ENCODE measurements around the gene TAPBPL.
"Not testable (repeated sequence)": the region's sequence is repeated elsewhere in the genome, so short reads cannot be mapped to it uniquely, and the experiment has no call there.

Gene TAPBPL

DNA sequence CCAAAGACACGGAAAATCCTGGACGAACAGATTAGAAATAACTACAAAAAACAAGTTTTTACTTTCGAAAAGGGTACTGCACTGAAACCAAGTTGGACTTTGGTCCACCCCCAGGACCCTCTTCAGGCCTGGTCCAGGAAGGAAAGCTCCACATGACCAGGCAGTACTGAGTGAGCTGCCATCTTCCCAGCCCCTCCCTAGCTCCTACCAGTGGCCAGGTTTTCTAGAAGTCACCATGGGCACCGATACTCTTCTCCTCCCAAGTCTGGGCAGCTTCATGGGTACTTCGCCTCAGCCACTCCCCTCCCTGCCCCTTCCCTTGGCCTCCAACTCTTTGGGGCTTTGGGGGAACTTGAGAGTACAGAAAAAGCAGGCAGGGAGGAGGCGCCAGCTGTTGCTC lies 12.0 kb downstream of the TAPBPL start:
- no peak for DNase-seq

DNA sequence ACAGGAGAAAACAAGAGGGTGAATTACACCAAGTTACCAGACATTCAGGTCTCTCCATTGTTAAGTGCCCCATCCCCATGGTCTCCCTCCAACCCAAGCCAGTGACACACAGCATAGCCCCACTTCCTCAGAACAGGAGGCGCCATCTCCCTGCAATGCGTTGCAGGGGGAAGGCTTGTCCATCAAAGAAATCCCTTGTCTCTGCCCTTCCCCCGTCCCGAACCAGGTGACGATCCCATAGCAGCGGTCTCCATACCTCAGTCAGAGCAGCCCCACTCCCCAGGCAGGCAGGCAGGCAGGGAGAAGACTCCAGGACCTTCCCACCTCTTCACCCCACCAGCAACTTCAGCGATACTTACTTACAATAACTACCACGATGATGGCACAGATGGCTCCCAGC lies 12.7 kb downstream of the TAPBPL start:
- DNase-seq: no peak

DNA sequence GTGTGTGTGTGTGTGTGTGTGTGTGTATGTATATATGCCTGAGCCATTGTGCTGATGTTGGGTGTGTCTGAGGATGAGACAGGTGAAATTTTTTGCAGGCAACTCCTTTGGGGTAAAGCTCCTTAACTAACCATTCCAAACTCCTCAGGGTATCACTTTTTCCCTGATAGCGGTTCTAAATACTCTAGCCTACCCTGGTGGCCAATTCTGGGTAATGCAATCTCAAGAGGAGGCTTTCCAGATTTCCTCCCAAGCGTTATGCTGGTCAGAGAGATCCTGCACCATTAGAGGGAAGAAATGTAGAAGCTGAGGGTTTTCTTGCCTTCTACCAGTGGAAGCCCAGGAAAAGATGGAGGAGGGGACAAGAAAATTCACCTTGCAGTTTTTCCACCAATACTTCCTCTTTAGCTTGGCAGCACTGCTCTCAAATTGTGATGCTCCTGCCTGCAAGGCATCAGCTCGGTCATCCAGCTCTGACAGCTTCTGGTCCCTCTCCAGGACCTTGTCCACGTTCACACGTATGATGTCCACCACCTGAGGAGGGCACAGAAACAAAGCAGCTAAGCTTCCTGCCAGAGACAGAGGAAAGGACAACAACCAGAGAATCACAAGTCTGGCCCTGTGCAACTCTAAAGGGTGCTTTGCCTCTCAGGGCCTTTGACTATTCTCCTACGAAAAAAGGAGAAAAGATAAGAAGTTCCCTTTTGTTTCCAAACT lies 13.8 kb downstream of the TAPBPL start:
- peak; percentile 74 for DNase-seq

DNA sequence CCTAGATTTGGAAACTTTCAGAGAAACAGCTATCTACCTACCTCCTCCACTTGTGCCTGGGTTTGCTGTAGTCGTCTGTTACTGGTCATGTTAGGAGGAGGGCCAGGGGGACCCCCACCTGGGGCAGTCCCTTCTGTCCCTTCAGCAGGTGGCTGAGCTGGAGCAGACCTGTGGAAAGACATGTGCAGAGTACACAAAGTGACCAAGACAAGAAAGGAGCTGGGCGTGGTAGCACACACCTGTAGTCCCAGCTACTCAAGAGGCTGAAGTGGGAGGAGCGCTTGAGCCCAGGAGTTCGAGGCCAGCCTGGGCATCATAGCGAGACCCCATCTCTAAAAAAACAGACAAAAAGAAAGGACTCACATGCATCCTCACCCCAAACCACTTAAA lies 14.3 kb downstream of the TAPBPL start:
- DNase-seq: no peak

DNA sequence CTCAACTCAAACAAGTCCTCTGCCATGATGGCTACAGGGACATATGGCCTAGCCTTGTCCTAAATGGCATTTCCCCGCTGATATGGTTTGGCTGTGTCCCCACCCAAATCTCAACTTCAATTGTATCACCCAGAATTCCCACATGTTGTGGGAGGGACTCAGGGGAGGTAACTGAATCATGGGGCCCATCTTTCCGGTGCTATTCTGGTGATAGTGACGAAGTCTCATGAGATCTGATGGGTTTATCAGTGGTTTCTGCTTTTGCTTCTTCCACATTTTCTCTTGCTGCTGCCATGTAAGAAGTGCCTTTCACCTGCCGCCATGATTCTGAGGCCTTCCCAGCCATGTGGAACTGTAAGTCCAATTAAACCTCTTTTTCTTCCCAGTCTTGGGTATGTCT lies 14.9 kb downstream of the TAPBPL start:
- not testable (repeated sequence) for DNase-seq

DNA sequence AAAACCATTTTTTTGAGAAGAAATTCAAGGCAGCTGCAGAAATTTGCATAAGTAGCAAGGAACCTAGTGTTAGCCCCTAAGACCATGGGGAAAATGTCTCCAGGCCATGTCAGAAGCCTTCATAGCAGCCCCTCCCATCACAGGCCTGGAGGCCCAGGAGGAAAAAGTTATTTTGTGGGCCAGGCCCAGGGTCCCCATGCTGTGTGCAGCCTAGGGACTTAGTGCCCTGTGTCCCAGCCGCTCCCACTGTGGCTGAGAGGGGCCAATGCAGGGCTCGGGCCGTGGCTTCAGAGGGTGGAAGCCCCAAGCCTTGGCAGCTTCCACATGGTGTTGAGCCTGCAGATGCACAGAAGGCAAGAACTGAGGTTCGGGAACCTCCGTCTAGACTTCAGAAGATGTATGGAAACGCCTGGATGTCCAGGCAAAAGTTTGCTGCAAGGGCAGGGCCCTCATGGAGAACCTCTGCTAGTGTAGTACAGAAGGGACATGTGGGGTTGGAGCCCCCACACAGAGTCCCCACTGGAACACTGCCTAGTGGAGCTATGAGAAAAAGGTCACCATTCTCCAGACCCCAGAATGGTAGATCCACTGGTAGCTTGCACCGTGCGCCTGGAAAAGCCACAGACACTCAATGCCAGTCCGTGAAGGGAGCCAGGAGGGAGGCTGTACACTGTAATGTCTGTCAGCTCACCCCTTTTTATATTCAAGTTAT lies 15.9 kb downstream of the TAPBPL start:
- not testable (repeated sequence) for DNase-seq

DNA sequence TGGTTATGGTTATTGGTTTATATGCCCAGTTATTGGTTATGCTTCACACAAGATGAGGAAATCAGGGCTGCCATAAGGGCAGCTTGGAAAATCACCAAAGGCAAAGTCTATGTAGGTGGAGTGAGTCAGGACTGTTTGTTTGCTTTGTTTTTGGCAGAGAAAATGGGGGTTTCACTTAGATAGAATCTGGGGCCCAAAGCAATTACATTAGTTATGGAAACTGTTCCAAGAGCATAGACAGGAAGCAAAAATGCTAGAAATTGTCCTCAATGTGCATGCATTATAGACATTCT lies 16.4 kb downstream of the TAPBPL start:
- no peak for DNase-seq

DNA sequence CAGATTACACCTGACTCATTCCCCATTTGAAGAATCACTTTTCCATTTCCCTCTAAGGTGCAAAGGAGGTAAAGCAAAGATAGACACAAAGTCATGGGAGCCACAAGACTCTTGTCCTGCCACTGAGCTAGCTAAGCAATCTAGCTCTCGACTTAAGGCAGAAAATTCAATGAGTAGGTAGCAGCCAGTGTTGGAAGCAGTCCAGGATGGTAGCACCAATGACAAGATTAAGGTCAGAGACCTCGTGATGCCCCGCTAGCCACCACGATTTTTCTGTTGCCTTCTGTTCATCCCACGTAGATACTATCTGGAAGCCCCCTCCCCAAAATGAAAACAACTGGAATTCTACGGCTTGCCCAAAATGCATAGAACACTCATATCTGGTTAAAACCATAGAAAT lies 17.2 kb downstream of the TAPBPL start:
- DNase-seq: no peak

DNA sequence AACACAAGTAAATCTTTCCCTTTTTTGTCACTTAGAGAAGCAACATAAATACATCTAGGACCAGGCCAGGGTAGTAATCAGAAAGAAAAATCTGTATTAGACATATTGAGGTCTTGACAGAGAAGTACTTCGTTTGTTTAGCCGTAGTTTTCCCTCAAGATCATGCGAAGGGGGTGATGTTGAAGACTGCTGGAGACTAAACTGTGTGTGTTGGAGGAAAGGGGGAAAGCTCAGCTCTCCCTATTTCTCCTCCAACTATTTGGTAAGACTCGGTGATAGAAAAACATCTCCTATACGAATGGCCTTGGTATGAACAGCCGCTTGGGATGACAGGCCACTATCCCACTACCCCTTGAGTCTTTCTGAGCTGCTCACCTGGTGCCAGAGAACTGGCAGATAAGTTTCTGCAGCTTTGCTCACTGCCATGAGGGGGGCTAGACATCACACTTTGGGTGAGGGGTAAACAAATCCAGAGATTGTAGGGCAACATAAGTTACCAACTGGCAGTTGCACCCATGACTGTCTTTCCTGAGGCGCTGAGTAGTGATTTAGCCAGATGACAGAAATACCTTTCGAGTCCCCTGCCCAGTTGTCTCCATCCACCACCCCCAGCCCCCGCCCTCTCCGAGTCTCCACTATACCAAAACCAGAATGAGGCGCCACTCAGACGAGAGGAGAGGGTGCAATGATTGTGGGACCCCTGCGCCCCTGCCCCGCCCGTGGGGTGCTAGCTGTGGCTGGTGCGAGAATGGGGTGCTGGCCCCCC lies 17.9 kb downstream of the TAPBPL start:
- no peak for DNase-seq

DNA sequence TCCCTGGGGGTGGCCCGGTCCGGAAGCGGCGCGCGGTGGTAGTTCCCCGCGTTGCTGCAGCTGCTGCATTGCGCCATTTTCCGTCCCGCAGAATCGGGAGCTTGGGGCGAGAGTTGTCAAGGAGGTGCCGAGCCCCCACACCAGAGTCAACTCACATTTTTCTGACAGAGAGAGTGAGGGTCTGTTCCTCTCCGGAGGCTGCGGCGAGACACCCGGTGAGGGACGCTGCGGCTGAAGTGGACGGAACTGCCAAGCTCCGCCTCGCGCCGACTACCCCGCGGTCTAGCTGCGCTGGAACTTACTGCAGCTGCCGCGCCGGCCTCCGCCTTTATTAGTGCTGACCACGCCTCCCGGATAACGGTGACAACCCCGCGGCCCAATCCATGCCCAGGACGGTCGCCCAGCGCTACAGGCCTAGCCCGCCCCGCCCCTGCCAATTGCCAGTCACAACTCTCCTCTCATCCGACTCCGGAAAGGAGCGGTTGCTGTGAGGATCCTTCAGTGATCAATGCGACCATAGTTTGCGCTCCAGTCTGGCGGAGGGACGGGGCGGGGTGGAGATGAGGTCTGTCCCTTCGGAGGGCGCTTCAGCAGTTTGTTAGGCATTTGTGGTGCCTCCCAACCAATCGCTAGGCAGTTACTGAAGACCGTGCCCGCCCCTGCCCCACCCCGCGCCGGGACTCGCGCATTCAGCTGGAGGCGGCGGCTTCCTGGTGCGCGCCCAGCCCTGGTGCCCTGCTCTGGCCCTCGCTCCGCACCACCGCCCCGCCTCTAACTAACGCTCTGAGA lies 18.7 kb downstream of the TAPBPL start, which contains the start of gene VAMP1:
Gene VAMP1 (minus strand): TSS at position 303 of the 789 bp plus-strand sequence. CDS start 146 bp downstream, at position 157.
- peak; percentile 97 for DNase-seq

DNA sequence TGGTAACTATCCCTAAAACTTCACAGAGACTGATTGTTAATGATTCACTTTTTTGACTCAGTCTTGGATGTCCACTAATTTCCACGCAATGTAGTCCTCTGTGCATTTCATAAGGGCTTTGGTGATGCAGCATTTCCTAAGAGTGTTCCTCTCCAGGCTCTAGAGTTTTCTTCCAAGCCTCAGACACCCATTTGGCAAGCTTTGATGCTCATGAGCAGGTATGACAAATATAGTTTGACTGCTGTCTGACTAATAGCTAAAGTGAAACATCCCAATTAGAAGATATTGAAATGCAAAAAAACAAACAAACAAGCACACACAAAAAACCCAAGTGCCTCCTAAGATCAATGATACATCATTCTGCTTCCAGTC lies 20.1 kb downstream of the TAPBPL start:
- DNase-seq: no peak

DNA sequence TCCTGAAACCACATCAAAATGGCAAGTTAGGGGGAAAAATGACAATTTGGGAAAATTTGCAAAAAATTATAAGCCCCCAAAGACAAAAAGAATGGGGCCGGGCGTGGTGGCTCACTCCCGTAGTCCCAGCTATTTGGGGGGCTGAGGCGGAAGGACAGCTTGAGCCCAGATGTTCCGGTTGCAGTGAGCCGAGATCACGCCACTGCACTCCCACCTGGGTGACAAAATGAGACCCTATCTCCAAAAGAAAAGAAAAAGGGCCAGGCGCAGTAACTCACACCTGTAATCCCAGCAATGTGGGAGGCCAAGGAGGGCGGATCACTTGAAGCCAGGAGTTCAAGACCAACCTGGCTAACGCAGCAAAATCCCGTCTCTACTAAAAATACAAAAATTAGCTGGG lies 20.6 kb downstream of the TAPBPL start:
- DNase-seq: no peak

DNA sequence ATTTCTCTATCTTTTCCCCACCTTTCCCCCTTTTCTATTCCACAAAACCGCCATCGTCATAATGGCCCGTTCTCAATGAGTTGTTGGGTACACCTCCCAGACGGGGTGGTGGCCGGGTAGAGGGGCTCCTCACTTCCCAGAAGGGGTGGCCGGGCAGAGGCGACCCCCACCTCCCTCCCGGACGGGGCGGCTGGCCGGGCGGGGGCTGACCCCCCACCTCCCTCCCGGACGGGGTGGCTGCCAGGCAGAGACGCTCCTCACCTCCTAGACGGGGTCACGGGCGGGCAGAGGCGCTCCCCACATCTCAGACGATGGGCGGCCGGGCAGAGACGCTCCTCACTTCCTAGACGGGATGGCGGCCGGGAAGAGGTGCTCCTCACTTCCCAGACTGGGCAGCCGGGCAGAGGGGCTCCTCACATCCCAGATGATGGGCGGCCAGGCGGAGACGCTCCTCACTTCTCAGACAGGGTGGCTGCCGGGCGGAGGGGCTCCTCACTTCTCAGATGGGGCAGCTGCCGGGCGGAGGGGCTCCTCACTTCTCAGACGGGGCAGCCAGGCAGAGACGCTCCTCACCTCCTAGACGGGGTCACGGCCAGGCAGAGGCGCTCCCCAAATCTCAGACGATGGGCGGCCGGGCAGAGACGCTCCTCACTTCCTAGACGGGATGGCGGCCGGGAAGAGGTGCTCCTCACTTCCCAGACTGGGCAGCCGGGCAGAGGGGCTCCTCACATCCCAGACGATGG lies 23.6 kb downstream of the TAPBPL start:
- DNase-seq: not testable (repeated sequence)

DNA sequence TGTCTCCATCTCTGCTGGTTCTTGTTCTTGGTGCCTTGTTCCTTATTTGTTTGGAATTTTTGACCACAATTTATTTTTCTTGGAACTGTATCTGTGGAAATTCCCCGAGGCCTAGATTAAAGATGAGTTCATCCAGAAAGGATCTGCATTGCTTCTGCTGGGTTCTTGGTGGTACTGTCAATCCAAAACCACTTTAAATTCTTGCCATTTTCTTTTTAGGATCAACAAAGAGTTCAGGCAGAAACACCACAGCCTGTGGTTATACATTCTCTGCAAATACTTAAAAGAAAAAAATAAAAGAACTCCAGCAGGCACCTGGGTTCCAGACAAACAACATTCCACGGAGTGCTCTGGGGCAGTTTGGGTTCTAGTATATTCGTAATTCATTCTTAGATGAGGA lies 24.6 kb downstream of the TAPBPL start:
- no peak for DNase-seq

DNA sequence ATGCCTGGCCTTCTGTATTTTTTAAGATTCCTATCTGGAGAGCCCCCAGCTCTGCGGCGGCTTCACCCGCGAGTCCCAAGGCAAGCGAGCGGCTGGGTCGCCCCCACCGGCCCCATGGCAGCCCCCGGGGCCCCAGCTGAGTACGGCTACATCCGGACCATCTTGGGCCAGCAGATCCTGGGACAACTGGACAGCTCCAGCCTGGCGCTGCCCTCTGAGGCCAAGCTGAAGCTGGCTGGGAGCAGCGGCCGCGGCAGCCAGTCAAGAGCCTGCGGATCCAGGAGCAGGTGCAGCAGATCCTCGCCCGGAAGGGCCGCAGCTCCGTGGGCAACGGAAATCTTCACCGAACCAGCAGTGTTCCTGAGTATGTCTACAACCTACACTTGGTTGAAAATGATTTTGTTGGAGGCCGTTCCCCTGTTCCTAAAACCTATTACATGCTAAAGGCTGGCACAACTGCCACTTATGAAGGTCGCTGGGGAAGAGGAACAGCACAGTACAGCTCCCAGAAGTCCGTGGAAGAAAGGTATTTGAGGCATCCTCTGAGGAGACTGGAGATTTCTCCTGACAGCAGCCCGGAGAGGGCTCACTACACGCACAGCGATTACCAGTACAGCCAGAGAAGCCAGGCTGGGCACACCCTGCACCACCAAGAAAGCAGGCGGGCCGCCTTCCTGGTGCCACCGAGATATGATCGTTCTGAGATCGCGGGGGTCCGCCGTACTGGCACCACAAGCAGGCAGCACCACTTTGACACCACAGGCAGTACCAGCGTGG lies 25.9 kb downstream of the TAPBPL start:
- DNase-seq: not testable (repeated sequence)

DNA sequence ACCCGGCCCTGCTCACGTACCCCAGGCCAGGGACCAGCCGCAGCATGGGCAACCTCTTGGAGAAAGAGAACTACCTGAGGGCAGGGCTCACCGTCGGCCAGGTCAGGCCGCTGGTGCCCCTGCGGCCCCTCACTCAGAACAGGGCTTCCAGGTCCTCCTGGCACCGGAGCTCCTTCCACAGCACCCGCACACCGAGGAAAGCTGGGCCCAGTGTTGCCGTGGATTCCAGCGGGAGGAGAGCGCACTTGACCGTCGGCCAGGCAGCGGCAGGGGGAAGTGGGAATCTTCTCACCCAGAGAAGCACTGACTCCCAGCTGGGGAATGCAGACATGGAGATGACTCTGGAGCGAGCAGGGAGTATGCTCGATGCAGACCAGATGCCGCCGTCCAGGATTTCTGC lies 26.6 kb downstream of the TAPBPL start:
- DNase-seq: no peak

DNA sequence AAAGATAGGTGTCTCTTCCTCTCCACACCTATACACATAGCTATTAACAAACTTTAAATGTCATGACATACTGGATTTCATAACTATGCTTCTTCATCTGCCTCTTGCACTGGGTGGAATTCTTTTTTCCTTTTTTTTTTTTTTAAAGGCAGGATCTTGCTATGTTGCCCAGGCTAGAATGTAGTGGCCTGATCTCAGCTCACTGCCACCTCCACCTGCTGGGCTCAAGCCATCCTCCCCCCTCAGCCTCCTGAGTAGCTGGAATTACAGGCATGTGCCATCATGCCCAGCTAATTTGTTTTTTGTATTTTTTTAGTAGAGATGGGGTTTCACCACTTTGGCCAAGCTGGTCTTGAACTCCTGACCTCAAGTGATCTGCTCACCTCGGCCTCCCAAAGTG lies 36.4 kb downstream of the TAPBPL start:
- DNase-seq: no peak

DNA sequence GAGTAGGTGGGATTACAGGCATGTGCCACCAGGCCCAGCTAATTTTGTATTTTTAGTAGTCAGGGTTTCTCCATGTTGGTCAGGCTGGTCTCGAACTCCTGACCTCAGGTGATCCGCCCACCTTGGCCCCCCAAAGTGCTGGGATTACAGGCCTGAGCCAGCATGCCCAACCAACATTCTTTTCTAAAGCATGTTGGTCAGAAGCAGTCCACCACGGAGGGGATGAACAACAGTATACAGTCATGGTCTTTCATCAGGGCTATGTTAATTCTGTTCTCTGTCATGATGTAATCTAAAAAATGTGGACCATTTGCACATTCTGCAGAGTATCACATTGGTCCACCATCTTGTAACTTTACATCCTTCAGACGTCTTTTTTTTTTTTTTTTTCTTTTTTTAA lies 37.6 kb downstream of the TAPBPL start:
- no peak for DNase-seq

DNA sequence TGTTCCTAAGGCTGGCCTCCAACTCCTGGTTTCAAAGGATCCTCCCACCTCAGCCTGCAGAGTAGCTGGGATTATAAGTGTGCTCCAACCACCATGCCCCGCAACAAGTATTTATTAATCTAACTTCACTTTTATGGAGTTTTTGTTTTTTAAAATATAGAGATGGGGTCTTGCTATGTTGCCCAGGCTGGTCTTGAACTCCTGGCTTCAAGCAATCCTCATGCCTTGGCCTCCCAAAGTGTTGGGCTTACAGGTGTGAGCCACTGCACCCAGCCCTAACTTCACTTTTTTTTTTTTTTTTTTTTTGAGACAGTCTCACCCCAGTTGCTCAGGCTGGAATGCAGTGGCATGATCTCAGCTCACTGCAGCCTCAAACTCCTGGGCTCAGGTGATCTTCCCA lies 38.8 kb downstream of the TAPBPL start:
- not testable (repeated sequence) for DNase-seq

DNA sequence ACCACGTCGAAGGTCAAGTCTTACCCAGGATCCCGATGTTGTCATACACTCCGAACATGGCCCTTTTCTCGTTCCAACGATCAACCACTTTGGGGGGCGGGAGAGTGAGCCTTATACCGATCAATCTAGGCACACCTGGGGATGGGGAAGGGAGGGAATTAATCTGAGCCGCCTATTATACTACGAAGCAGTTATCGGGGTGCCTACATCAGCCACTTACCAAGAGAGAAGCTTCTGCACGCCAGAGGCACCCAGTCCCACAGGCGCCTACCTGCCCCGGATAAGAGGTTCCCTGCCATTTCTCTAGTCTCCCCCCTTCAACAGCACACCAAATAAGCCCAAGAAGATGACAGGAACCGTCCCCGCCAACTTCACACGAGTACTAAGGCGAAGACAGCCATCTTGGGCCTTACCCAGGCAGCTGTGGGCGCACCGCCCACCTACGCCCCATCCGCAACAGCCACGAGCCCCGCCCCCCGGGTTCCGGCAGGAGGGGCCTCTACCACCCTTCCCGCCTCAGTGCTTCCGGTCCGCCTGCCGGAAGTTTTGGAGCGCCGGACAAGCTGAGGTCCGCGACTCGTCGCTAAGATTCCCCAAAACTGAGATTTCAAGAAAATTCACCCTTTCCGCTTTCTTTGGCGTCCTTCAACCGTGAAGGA lies 41.1 kb downstream of the TAPBPL start, which contains the start of gene MRPL51:
Gene MRPL51 (minus strand): TSS at position 425 of the 659 bp plus-strand sequence. CDS start 126 bp downstream, at position 299.
- peak; percentile 94 for DNase-seq
